ENCODE measurements around the gene ZNF221. TPM values are rescaled to one million over a fixed set of nuclear protein-coding genes. Genes with fewer than 3 reads are reported as not detected.

Gene ZNF221
- total and polyA plus RNA-seq, 9 of the 15 experiments (the other 6 are each of a cell fraction or from before 2014, with no cell fraction given) = 0.32 to 1.4 (median 0.45) TPM

GRCh38 chr19:44002566-44003460 is 51.8 kb downstream of the ZNF221 start, which contains the start of gene ZNF230 (continued):
- TF ChIP-seq HDAC8 (tag; IDR thresholded peaks at IDR 0.05) (no peak), TAF7 (tag; IDR thresholded peaks at IDR 0.05) (no peak), KAT7 (CRISPR knock-in tag; IDR thresholded peaks at IDR 0.05; ENCODE audit: borderline replicate concordance) (no peak), ZNF197 (CRISPR knock-in tag; IDR thresholded peaks at IDR 0.05; ENCODE audit: low read depth) (no peak; the same call in 1 of the 2 replicates), SMAD3 (CRISPR knock-in tag; conservative IDR thresholded peaks at IDR 0.05) (0 out of 2 replicates have a peak, but pooled peaks have one; percentile 40), MLLT1 (IDR thresholded peaks at IDR 0.05) (0 out of 4 replicates have a peak, but pooled peaks of 1 of the 2 experiments have one; percentile 23), ZEB2 (IDR thresholded peaks at IDR 0.05) (no peak), HNRNPLL (IDR thresholded peaks at IDR 0.05; ENCODE audit: low read depth, low read length, poor library complexity, severe bottlenecking) (peak; percentile 72), ZNF133 (CRISPR knock-in tag; IDR thresholded peaks at IDR 0.05) (no peak), TBP (optimal IDR thresholded peaks at IDR 0.05; ENCODE audit: low read depth, low read length) (peak; percentile 54), KLF6 (CRISPR knock-in tag; IDR thresholded peaks at IDR 0.05; ENCODE audit: borderline replicate concordance) (no peak), ZNF311 (CRISPR knock-in tag; IDR thresholded peaks at IDR 0.05) (0 out of 2 replicates have a peak, but pooled peaks have one; percentile 9), CREB3L1 (IDR thresholded peaks at IDR 0.05; ENCODE audit: borderline replicate concordance, low read depth) (peak; percentile 82), RBM15 (IDR thresholded peaks at IDR 0.05; ENCODE audit: insufficient read depth, low read length) (no peak), POLR2G (IDR thresholded peaks at IDR 0.05; ENCODE audit: low read depth, low read length) (peak; percentile 71), HDAC1 (IDR thresholded peaks at IDR 0.05) (peak in 1 of 2 experiments; percentile 29; a peak in 2 of 4 replicates), RBBP5 (IDR thresholded peaks at IDR 0.05; ENCODE audit: borderline replicate concordance, insufficient read depth, low read length, poor library complexity, severe bottlenecking) (peak; percentile 61)
